HG02759 (cell line): Measurements from ENCODE around the gene FAT1.
"Not testable (repeated sequence)": the region's sequence is repeated elsewhere in the genome, so short reads cannot be mapped to it uniquely, and the experiment has no call there.

Experiments
- ATAC-seq: cut with Tn5 transposase; IDR thresholded peaks from one replicate; pipeline ENCODE4 v1.9.1; 2021; ENCODE audit warnings: mild to moderate bottlenecking, moderate library complexity; ENCODE audit not compliant: unreplicated experiment

Gene FAT1

DNA sequence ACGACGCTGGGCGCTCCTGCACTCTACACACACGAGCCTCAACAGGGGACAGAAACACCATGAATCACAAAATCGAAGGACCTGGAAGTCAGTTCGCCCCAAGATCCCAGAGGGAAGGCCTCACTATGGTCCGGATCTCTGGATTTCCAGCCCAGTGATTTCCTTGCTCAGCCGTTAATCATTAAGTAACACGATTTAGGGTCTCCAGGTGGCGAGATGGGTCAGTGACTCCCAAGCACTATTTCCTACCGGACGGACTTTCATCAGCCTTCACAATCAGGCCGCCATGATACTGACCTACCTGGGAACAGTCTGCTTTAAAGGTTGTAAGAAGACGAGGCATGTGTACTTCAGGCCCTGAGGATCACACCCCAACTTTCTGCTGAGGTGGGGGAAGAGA, 63.7 kb downstream of the FAT1 start:
- no peak for ATAC-seq

DNA sequence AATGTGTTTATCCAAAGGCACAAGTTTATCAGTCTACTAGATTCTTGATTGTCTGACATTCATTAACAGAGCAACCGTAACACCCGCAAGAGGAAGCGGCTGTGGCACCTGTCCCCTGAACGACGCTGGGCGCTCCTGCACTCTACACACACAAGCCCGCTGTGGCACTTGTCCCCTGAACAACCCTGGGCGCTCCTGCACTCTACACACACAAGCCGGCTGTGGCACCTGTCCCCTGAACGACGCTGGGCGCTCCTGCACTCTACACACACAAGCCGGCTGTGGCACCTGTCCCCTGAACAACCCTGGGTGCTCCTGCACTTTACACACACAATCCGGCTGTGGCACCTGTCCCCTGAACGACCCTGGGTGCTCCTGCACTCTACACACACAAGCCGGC, 64.2 kb downstream of the FAT1 start:
- not testable (repeated sequence) for ATAC-seq

DNA sequence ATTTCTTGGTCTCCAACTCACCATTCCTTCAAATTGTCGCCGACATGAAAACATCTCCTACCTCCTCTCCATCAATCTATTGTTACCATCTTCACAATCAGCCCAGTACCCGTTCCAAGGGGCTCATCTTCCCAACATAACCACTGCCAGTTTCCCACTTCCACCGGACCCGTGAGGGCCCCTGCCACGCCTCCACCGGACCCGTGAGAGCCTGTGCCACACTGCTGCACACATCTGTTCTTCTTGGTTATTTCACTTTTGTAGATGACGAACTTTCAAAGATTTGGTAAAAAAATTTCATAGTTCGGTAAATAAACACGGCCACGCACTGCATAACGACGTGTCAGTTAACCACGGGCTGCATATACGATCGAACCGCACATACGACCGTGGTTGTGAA, 65.0 kb downstream of the FAT1 start:
- ATAC-seq: no peak

DNA sequence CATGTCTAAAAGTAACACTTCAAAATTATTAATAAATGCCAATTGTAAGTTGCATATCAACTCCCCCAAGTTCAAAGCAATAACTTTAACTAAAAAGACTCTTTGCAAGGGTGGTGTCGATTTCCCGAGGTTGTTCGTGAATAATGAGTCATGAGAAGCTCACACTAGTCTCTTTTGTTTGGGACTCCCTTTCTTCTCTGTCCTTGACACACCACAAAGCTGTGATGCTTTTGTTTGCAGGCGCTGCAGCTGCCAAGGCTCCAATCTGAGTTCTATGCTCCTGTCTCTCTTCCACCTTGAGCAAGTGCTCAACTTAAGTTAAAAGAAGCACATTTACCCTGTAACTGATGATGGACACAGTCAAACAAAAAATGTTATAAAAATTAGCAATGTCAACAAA, 65.9 kb downstream of the FAT1 start:
- ATAC-seq: no peak

DNA sequence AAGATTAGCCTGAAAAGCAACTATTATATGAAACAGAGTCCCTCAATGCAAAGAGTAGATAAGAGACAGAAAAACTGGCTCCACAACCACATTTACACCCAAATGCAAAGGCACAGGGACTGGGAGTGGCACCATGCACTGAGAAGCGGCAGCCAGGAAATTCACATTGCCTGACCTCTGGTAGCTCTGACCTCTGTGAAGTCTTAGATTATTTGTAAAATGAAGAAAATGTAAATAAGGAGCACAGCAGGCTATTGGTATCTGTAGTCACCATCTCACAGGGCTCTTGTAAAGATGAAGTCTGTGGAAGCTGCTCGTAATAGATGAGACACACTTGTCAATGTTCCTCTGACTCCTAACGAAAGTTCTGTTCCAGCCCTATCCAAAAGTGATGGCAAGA, 69.7 kb downstream of the FAT1 start:
- no peak for ATAC-seq

DNA sequence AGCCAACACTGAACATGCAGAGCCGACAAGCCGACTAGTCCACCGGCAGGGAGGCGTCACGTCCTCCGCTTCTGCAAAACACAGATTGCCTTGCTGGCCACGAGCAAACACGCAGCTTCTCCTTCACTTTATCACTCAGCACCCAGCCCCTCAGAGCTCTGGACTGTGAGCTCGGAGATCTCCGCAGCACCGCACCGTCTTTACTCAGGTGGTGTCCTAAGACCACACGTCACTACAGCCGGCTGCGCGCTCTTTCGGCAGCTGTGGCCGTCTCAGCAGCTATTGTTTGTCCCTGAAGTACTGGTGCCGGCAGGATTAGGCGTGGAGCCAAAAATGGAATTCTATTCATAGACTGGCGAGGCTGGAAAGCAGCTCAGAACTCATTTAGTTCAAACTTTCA, 72.0 kb downstream of the FAT1 start:
- ATAC-seq: no peak

DNA sequence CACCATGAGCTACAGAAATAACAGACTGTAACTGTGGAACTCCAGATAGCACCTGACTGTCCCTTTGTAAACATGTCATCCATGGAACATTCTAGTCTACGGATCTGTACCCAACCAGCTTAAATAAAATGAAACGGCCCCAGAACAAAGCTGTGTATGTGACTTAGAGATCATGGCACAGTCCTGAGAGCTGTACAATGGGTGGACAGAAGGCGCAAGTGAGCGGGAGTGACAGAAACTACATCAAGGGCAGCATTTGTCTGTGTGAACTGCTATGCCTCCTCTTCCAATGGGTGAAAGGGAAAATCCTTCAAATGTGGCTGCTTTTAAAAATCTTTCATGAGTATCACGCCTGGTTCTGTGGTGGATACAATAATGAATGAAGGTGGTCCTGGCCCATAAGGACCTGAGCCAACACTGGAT, 72.5 kb downstream of the FAT1 start:
- ATAC-seq: no peak

DNA sequence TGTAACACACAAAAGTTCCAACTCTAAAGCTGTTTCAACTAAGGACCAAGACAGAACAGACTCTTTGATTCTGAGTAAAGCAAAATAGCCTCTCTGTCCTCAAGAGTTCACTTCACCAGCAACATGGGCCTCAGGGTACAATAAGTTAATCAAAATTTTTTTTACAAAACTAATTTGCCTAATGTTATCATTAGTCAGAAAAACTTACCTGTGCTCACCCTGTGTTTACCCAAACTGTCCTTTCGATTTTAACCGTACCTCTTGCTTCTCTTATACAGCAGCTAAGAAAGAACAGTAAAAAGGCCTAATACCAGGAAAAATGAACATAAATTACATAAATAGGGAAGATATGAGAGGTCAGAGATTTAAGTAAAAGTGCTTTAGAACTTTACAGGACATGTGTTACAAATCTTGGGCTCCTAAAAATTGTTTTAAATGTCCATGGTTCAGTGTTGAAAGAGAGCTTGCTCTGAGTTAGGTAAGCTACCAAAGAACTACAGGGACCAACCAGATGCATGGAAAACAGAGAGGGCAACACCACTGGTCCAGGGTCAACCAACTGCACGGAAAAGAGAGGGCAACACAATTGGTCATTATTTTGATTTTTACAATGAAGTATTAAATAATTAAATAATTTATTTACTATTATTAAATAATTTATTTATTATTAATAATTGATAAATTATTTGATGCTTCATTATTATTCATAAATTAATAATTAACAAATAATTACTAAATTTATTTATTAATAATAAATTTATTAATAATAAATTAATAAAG, 73.1 kb downstream of the FAT1 start:
- ATAC-seq: no peak

DNA sequence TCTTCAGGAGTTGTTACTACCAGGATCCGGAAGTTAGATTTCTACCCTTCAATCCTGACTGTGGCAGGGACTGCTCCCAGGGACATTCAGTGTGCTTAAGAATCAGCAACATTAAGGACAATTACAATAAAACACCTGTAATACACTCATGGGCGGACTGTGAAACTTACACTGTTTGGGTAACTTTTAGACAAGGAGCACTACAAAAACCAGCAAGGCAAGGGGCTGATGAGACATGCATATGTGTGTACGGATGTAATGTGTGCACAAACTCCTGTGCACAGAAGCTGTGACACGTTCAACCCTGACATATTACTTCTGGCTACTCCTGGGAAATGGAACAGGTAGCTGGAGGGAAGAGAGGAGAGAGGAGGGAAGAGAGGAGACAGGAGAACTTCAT, 75.8 kb downstream of the FAT1 start:
- no peak for ATAC-seq

DNA sequence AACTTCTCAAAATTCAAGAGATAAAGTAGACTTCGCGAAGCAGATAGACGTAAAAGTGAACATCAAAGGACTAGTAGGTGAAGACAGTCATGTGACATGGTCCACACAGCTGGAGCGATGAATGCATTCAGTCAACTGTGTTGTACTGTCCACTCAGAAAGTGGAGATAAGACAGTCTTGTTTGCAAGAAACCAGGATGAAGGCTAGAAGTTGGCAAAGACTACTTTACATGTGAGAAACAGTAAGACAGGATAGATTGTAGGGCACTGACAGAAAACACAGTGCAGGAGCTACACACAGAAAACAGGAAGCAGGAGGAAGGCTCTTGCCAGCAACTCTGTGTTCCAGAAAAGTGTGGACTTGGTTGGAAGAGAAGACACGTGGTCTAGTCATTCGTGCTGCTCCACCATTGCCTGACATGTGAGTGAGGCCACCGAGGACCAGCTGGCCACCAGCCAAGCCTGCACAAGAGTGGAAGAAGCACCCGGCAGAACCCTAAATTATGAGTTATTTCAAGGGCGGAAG, 78.9 kb downstream of the FAT1 start:
- ATAC-seq: no peak

DNA sequence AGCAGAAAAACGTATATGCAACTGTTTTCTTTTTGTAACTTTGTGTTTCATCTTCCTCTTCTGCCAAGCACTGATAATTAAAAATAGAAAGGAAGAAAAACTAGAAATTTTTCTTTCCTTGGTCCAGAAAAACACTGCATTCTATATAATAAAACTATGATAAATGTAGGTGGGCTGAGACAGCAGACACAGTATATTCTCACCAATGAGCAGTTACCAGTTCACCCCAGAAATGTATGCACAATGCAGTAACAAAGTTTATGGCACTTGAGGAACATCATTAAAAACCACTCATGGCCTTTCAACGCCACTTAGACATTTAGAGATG, 79.4 kb downstream of the FAT1 start:
- ATAC-seq: no peak

DNA sequence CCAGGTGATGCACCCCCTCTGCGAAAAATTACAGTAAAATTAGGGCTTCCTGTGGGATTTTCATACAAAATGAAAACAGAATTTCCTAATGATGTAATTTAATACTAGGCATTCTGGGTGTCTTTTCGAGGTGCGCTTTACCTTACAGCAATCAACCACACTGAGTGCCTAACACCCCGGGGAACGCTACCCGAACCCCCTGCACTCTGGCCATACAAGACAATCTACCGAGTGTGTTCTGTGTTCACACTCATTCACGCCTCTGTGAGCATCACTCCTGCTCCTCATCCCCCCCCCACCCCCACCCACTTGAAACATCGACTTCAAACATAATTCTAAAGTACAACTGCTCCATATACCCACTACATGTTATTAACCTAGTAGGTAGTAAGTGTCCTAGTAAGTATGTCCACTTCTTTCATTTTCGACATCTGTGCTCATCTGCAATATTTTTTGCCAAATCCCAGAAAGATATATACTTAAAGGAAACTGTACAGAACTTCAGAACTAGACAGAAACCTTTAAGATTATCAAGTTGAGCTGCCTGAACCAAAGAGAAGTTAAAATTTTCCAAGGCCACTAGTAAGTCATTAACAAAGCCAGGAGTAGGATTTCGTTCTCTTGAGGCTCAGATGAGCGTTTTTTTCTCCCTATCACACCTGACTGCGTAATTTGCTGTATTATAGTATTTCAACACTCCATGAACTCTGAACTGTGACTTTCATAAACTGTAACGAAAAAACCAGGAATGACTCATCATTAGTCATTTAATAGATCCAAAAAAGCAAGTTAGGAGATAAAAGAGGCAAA, 80.0 kb downstream of the FAT1 start:
- no peak for ATAC-seq

DNA sequence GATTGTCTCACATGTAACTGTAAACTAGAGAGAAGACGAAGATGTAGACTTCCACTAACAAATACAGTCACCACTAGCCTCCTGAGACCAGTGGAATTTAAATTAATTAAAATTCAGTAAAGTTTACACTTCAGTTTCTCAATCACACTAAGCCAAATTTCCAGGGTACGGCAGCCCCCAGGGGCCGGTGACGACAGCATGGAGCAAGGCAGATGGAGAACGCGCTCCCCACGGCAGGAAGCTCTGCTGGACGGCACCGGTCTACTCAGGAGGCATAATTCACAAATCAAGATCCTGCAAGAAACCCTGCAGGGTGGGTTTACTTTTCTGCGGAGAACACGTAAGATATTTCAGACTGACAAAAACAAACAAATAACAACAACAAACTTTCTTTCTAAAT, 80.7 kb downstream of the FAT1 start:
- no peak for ATAC-seq

DNA sequence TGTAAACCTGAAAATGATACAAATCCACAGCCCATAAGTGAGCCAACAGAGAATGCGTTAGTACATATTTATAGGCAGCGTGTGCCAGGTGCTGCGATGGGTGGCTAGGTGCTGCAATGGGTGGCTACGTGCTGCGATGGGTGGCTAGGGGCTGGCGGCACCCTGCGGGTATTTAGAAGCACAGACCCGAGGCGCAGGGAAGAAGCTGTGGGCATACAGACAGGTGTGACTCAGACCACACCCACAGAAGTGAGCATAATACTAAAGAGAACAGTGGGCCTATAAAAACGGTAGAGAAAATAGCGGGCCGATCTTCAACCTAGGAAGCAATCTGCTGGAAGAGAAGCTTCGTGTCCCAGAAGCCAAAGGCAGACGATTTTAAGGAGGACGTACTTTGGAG, 81.1 kb downstream of the FAT1 start:
- ATAC-seq: no peak

DNA sequence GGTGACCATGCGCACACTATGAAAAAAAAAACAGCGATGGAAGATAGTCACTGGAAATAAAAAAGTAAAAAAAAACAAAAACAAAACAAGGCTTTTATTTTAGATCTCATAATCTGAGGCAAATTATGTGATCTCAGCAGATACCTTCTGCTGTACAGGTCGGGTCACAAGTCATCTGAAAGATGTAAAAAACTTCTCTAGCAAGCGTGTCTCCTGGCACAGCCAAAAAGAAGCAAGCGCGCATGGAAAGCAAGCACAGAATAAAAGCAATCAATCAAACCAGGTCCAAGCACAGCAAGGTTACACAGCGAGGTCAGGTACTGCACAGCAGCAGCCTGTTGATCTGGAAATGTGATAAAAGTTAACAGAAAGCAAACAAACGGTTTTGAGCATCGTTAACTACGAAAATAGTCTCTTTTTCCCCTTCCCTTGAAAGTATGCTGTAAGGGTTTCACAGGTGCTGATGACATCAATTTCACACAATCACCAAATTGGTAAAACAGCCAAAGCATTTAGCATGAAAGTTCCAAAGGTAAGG, 89.0 kb downstream of the FAT1 start:
- no peak for ATAC-seq

DNA sequence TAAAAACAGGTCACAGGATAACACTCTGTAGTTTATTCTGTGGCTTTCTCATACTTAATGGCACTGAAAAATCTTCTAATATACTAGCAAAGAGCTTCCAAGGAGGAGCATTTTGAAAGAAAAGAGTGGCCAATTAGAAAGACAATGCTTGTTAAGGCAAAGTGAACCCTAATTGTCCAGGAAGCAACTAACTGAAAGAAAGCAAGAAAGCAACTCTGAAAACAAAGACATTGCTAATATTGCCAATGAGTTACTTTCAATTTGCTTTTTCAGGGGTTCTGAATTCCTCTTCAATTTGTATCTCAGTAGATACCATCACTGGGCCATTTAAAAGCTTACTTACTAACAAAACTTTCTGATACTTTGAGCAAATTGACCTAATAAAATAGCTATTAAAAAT, 89.8 kb downstream of the FAT1 start:
- no peak for ATAC-seq

DNA sequence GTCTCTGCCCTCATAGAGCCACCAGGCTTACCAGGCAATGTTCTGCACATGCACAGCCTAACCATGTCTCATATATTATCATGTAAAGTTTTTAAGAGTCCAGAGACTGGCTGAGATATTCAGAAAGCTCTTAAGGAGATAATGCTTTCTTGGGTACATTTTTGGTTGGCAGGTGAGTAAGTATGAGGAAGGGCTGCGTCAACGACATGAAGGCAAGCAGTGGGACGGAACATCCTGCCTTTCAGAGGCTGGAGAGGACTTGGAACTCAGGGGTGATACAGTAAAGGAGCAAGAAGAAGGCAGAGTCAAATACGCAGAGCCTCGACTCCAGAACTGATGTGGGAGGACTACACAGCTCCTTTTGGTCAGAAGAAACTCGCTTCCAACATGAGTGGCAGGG, 93.5 kb downstream of the FAT1 start:
- ATAC-seq: no peak

DNA sequence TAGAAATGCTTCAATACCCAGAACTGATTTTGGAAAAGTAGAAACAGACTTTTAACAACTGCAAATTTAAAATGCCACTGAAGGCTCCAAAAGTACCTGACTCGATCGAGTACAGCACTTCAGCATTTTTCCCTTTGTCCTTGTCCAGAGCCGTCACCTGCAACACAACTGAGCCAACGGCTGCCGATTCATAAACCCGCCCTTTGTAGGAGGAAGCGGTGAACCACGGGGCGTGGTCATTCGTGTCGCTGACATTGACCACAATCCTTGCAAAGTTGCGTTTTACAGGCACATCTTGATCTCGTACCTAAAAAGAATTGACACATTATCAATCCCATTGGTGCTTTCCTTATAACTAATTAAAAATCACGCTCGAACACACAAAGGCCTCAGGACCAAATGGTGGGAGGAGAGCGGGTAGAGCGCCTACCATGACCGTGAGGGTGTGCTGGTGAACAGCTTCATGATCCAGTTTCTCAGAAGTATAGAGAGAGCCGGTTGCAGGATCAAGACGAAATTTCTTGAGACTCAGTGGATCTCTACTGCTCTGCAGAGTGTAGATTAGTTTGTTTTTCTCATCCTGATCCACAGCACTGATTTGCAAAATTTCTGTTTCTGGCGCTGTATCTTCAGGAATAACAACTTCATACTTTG, 95.5 kb downstream of the FAT1 start:
- no peak for ATAC-seq

DNA sequence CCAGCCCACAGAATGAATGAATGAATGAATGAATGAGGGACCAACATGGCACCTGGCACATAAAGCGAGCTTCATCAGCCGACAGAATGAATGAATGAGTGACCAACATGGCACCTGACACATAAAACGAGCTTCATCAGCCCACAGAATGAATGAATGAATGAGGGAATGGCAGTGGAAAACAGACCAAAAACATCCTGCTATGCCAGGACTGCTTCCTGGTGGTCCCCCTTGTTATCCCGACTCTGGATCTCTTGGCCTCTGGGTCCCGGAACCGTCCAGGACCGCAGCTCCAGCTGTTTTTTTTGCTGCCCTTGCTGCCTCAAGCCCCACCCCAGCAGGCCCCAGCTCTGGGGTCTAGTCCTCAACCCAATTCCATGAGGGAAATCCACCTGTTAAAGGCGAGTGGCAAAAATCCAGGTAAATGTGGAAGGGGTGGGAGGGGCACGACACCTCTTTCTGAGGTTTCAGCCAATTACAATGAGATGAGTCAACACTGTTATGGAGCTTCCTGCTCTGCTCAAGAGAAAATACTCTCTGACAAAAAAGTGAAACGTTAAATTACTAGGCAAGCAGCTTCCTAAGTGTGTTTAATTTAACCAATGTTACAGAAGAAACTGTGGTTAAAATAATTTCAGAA, 96.3 kb downstream of the FAT1 start:
- ATAC-seq: no peak

DNA sequence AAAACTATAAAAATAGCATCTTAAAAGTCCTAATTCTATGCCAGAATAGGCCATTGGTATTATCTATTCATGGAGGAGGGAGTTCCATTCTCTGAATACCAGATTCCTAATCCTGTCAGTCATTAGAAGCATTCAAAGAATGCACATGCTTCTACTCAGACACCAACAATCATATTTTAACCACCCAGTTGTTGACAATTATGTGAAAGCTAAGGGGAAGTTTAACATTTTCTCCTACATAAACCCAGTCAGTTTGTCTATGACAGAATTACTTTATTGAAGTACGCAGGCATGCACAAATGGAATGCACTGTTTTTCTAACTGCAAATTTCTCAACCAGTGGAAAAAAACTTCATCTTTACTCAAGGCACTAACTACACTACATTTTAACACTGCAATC, 98.7 kb downstream of the FAT1 start:
- ATAC-seq: no peak

DNA sequence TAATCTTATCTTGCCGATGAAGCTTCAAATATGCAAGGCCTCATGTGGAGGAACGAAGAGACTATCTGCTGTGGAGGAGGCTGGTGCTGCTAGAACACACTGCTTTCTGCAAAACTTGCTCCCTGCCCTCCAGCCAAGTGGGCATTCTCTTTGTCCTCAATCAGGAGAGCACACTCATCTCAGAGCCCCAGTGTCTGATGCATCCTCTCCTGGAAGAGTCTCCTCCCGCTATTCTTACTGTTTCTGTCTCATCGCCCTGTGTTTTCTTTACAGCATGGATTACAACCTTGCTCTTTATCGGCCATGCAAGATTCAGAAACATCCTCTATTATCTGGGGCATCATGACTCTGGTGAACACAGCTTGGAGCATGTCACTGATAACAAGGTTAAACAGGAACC, 100.1 kb downstream of the FAT1 start:
- no peak for ATAC-seq
